ENCODE measurements around the gene STX8.
"Not testable (repeated sequence)": the region's sequence is repeated elsewhere in the genome, so short reads cannot be mapped to it uniquely, and the experiment has no call there.

The STX8 gene

GRCh38 chr17:9259419-9259818 is 316.2 kb downstream of the STX8 start:
- no peak overlapping the region for H3K18ac ChIP-seq (ENCODE audit: low read depth in 1 of 2, low read length in 2 of 2)
- no peak overlapping the region for H3K4me3 ChIP-seq (ENCODE audit: insufficient read depth in 1 of 2, low read depth in 1 of 2, low read length in 2 of 2)
- H3K27me3 ChIP-seq (ENCODE audit: control insufficient read depth in 1 of 2, insufficient read depth in 1 of 2, low read length in 2 of 2), result no peaks in the 10 kb centered on the region
- H3K14ac ChIP-seq (ENCODE audit: low read length in 2 of 2), result no peak overlapping the region
- H2BK12ac ChIP-seq (ENCODE audit: low read length in 2 of 2), result no peak overlapping the region
- H2AK5ac ChIP-seq (ENCODE audit: low read length, severe bottlenecking), result no peak overlapping the region
- DNase-seq, result no peak
- peaks cover 25% of the 10 kb centered on the region for H3K4me1 ChIP-seq (ENCODE audit: control insufficient read depth, insufficient read depth, low read depth, low read length)
- peaks cover 2% of the 10 kb centered on the region for H3K79me1 ChIP-seq (replicated peaks; ENCODE audit: low read length, poor library complexity, severe bottlenecking)
- no peak overlapping the region for H2AFZ ChIP-seq (ENCODE audit: low read depth, low read length)
- H3K36me3 ChIP-seq (ENCODE audit: control insufficient read depth in 1 of 2, insufficient read depth in 2 of 2, low read depth in 1 of 2, low read length in 2 of 2), result no peaks in the 10 kb centered on the region
- no peak overlapping the region for H3K23ac ChIP-seq (ENCODE audit: low read length in 2 of 2)
- H4K8ac ChIP-seq (ENCODE audit: low read length), result no peak overlapping the region
- H2BK15ac ChIP-seq (ENCODE audit: low read depth, poor library complexity, severe bottlenecking), result no peak overlapping the region
- H3K4me2 ChIP-seq (ENCODE audit: low read length, poor library complexity, severe bottlenecking), result no peak overlapping the region
- no peak overlapping the region for H3K9ac ChIP-seq (ENCODE audit: low read length)
- peak overlapping the region; percentile 61 for H3K27ac ChIP-seq (ENCODE audit: low read length, poor library complexity, severe bottlenecking)
- no peaks in the 10 kb centered on the region for H3K9me3 ChIP-seq (ENCODE audit: control insufficient read depth, low read length)
- 64% methylated on average over 10 of the region's 10 CpGs for WGBS
- H2BK120ac ChIP-seq (ENCODE audit: low read depth, low read length), result no peak overlapping the region
- no peak overlapping the region for H4K91ac ChIP-seq (ENCODE audit: low read length)
- no peak overlapping the region for H2BK5ac ChIP-seq (ENCODE audit: low read depth, low read length, poor library complexity, severe bottlenecking)
- H3K4ac ChIP-seq (ENCODE audit: low read depth in 1 of 2, low read length in 2 of 2), result no peak overlapping the region

- Histone ChIP-seq H2BK5ac (ENCODE audit: low read depth, low read length, poor library complexity, severe bottlenecking) (peak overlapping the region; percentile 70), H3K14ac (ENCODE audit: low read length in 2 of 2) (peak overlapping the region in 1 of 2 experiments; percentile 62), H3K4me1 (ENCODE audit: control insufficient read depth, insufficient read depth, low read depth, low read length) (peaks cover 25% of the 10 kb centered on the region), H3K18ac (ENCODE audit: low read depth in 1 of 2, low read length in 2 of 2) (no peak overlapping the region), H3K9ac (ENCODE audit: low read length) (no peak overlapping the region), H2BK120ac (ENCODE audit: low read depth, low read length) (no peak overlapping the region), H3K9me3 (ENCODE audit: control insufficient read depth, low read length) (no peaks in the 10 kb centered on the region), H2BK15ac (ENCODE audit: low read depth, poor library complexity, severe bottlenecking) (no peak overlapping the region), H3K27me3 (ENCODE audit: control insufficient read depth in 1 of 2, insufficient read depth in 1 of 2, low read length in 2 of 2) (no peaks in the 10 kb centered on the region), H3K4ac (ENCODE audit: low read depth in 1 of 2, low read length in 2 of 2) (no peak overlapping the region), H2AFZ (ENCODE audit: low read depth, low read length) (no peak overlapping the region), H3K27ac (ENCODE audit: low read length, poor library complexity, severe bottlenecking) (peak overlapping the region; percentile 61), H2AK5ac (ENCODE audit: low read length, severe bottlenecking) (peak overlapping the region; percentile 95), H3K4me2 (ENCODE audit: low read length, poor library complexity, severe bottlenecking) (no peak overlapping the region), H2BK12ac (ENCODE audit: low read length in 2 of 2) (peak overlapping the region in 1 of 2 experiments; percentile 13), H3K23ac (ENCODE audit: low read length in 2 of 2) (no peak overlapping the region), H3K4me3 (ENCODE audit: insufficient read depth in 1 of 2, low read depth in 1 of 2, low read length in 2 of 2) (peak overlapping the region in 1 of 2 experiments; percentile 17), H3K36me3 (ENCODE audit: control insufficient read depth in 1 of 2, insufficient read depth in 2 of 2, low read depth in 1 of 2, low read length in 2 of 2) (no peaks in the 10 kb centered on the region), H4K8ac (ENCODE audit: low read length) (no peak overlapping the region), H3K79me1 (replicated peaks; ENCODE audit: low read length, poor library complexity, severe bottlenecking) (peaks cover 5% of the 10 kb centered on the region), H4K91ac (ENCODE audit: low read length) (no peak overlapping the region)
- WGBS, result 92% methylated on average over 15 of the region's 15 CpGs
- DNase-seq, result no peak
Observed at GRCh38 chr17:9258115-9259015, 317.3 kb downstream of the STX8 start.

GRCh38 chr17:9257630-9257965 is 318.0 kb downstream of the STX8 start:
- H3K79me1 ChIP-seq (replicated peaks; ENCODE audit: low read length, poor library complexity, severe bottlenecking); H2BK5ac ChIP-seq (ENCODE audit: low read depth, low read length, poor library complexity, severe bottlenecking); H4K91ac ChIP-seq (ENCODE audit: low read length); H3K36me3 ChIP-seq (ENCODE audit: control insufficient read depth in 1 of 2, insufficient read depth in 2 of 2, low read depth in 1 of 2, low read length in 2 of 2); H3K4me2 ChIP-seq (ENCODE audit: low read length, poor library complexity, severe bottlenecking); H3K27me3 ChIP-seq (ENCODE audit: control insufficient read depth in 1 of 2, insufficient read depth in 1 of 2, low read length in 2 of 2); H2BK15ac ChIP-seq (ENCODE audit: low read depth, poor library complexity, severe bottlenecking); H2BK120ac ChIP-seq (ENCODE audit: low read depth, low read length); H4K8ac ChIP-seq (ENCODE audit: low read length); H3K14ac ChIP-seq (ENCODE audit: low read length in 2 of 2); H3K4ac ChIP-seq (ENCODE audit: low read depth in 1 of 2, low read length in 2 of 2); H2BK12ac ChIP-seq (ENCODE audit: low read length in 2 of 2); H3K18ac ChIP-seq (ENCODE audit: low read depth in 1 of 2, low read length in 2 of 2); DNase-seq; H2AFZ ChIP-seq (ENCODE audit: low read depth, low read length); H3K9me3 ChIP-seq (ENCODE audit: control insufficient read depth, low read length); H3K27ac ChIP-seq (ENCODE audit: low read length, poor library complexity, severe bottlenecking); H3K4me3 ChIP-seq (ENCODE audit: insufficient read depth in 1 of 2, low read depth in 1 of 2, low read length in 2 of 2); H3K9ac ChIP-seq (ENCODE audit: low read length); H3K23ac ChIP-seq (ENCODE audit: low read length in 2 of 2): not testable (repeated sequence)
- Histone ChIP-seq H2AK5ac (ENCODE audit: low read length, severe bottlenecking) (peak overlapping the region; percentile 8), H3K4me1 (ENCODE audit: control insufficient read depth, insufficient read depth, low read depth, low read length) (peaks cover 25% of the 10 kb centered on the region)
- WGBS, result 98% methylated on average over 9 of the region's 9 CpGs

GRCh38 chr17:9256751-9257629 is 318.6 kb downstream of the STX8 start:
- no peak overlapping the region for H4K91ac ChIP-seq (ENCODE audit: low read length)
- no peak overlapping the region for H2BK120ac ChIP-seq (ENCODE audit: low read depth, low read length)
- no peak overlapping the region for H4K8ac ChIP-seq (ENCODE audit: low read length)
- no peak overlapping the region for H3K4me3 ChIP-seq (ENCODE audit: insufficient read depth in 1 of 2, low read depth in 1 of 2, low read length in 2 of 2)
- H2AFZ ChIP-seq (ENCODE audit: low read depth, low read length), result no peak overlapping the region
- no peak overlapping the region for H2BK5ac ChIP-seq (ENCODE audit: low read depth, low read length, poor library complexity, severe bottlenecking)
- no peaks in the 10 kb centered on the region for H3K36me3 ChIP-seq (ENCODE audit: control insufficient read depth in 1 of 2, insufficient read depth in 2 of 2, low read depth in 1 of 2, low read length in 2 of 2)
- no peak overlapping the region for H2BK12ac ChIP-seq (ENCODE audit: low read length in 2 of 2)
- peak; percentile 34 for DNase-seq
- no peak overlapping the region for H3K4ac ChIP-seq (ENCODE audit: low read depth in 1 of 2, low read length in 2 of 2)
- no peaks in the 10 kb centered on the region for H3K9me3 ChIP-seq (ENCODE audit: control insufficient read depth, low read length)
- H2BK15ac ChIP-seq (ENCODE audit: low read depth, poor library complexity, severe bottlenecking), result no peak overlapping the region
- no peaks in the 10 kb centered on the region for H3K27me3 ChIP-seq (ENCODE audit: control insufficient read depth in 1 of 2, insufficient read depth in 1 of 2, low read length in 2 of 2)
- H3K23ac ChIP-seq (ENCODE audit: low read length in 2 of 2), result no peak overlapping the region
- H3K27ac ChIP-seq (ENCODE audit: low read length, poor library complexity, severe bottlenecking), result no peak overlapping the region
- peak overlapping the region; percentile 8 for H2AK5ac ChIP-seq (ENCODE audit: low read length, severe bottlenecking)
- H3K4me2 ChIP-seq (ENCODE audit: low read length, poor library complexity, severe bottlenecking), result no peak overlapping the region
- peak overlapping the region in 1 of 2 experiments; percentile 18 for H3K18ac ChIP-seq (ENCODE audit: low read depth in 1 of 2, low read length in 2 of 2)
- H3K79me1 ChIP-seq (replicated peaks; ENCODE audit: low read length, poor library complexity, severe bottlenecking), result peaks cover 5% of the 10 kb centered on the region
- H3K9ac ChIP-seq (ENCODE audit: low read length), result no peak overlapping the region
- peaks cover 25% of the 10 kb centered on the region for H3K4me1 ChIP-seq (ENCODE audit: control insufficient read depth, insufficient read depth, low read depth, low read length)
- WGBS, result 84% methylated on average over 13 of the region's 19 CpGs
- H3K14ac ChIP-seq (ENCODE audit: low read length in 2 of 2), result no peak overlapping the region

Measured in mesenchymal stem cell (in vitro differentiated cells and primary cell).